ACC112 (cell line): ENCODE results near the gene SDE2.

Source experiments
- H2AFZ ChIP-seq: fragments of 200-600 bp; sonication (generic); one replicate; pipeline ENCODE4 v1.6.0; 2017; ENCODE audit warnings: antibody characterized with exemption, low read length; ENCODE audit not compliant: unreplicated experiment
- H3K27ac ChIP-seq: fragments of 200-600 bp; sonication (generic); 2 replicates; pipeline ENCODE4 v1.5.1; 2014; ENCODE audit warnings: low read depth, mild to moderate bottlenecking, antibody characterized with exemption, low read length, moderate library complexity
- H3K27me3 ChIP-seq: fragments of 200-600 bp; sonication (generic); 2 replicates; pipeline ENCODE4 v1.6.1; 2014; ENCODE audit warnings: mild to moderate bottlenecking, antibody characterized with exemption, low read length, moderate library complexity, mixed read lengths; ENCODE audit not compliant: insufficient read depth
- H3K36me3 ChIP-seq: fragments of 200-600 bp; sonication (generic); 2 replicates; pipeline ENCODE4 v1.6.1; 2016; ENCODE audit warnings: mild to moderate bottlenecking, antibody characterized with exemption, low read length, moderate library complexity, mixed read lengths; ENCODE audit not compliant: insufficient read depth
- H3K4me1 ChIP-seq: fragments of 200-600 bp; sonication (generic); one replicate; pipeline ENCODE4 v1.6.1; 2016; ENCODE audit warnings: low read length, mixed read lengths; ENCODE audit not compliant: insufficient read depth, unreplicated experiment, control insufficient read depth
- H3K4me3 ChIP-seq: fragments of 200-600 bp; sonication (generic); 2 replicates; pipeline ENCODE4 v1.5.1; 2014; ENCODE audit warnings: mild to moderate bottlenecking, low read depth, low read length
- H3K79me2 ChIP-seq: fragments of 200-600 bp; sonication (generic); one replicate; pipeline ENCODE4 v1.6.0; 2016; ENCODE audit warnings: low read length; ENCODE audit not compliant: control insufficient read depth, unreplicated experiment, insufficient read depth

The SDE2 gene

DNA sequence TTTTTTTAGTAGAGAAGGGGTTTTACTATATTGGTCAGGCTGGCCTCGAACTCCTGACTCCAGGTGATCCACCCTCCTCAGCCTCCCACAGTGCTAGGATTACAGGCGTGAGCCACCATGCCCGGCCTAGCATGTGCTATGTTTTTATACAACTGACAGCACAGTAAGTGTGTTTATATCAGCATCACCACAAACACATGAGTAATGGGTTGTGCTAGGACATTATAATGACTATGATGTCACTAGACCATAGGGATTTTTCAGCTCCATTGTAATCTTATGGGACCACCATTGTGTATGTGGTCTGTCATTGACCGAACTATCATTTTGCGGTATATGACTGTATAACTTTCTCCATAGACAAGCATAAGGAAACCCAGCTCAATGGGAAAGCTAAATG, 64.4 kb downstream of the SDE2 start:
- Histone ChIP-seq H3K36me3 (no peaks in the 10 kb centered on the region), H3K27me3 (no peaks in the 10 kb centered on the region), H3K4me1 (no peaks in the 10 kb centered on the region), H3K79me2 (no peaks in the 10 kb centered on the region), H3K4me3 (no peak overlapping the region), H3K27ac (no peak overlapping the region), H2AFZ (no peak overlapping the region)

DNA sequence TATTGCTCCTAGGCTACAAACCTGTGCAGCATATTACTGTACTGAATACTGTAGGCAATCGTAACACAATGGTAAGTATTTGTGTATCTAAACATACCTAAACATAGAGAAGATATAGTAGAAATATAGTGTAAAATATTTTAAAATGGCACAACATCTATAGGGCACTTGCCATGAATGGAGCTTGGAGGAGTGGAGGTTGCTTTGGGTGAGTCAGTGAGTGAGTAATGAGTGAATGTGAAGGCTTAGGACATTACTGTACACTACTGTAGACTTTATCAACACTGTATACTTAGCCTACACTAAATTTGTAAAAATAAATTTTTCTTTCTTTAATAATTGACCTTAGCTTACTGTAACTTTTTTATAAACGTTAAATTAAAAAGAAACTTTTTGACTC, 66.1 kb downstream of the SDE2 start:
- H3K27me3 ChIP-seq, result no peaks in the 10 kb centered on the region
- H3K79me2 ChIP-seq, result no peaks in the 10 kb centered on the region
- H3K27ac ChIP-seq, result no peak overlapping the region
- no peaks in the 10 kb centered on the region for H3K4me1 ChIP-seq
- H3K4me3 ChIP-seq, result no peak overlapping the region
- H3K36me3 ChIP-seq, result no peaks in the 10 kb centered on the region
- H2AFZ ChIP-seq, result no peak overlapping the region
